ENCODE measurements around the gene MARCHF10. TPM values are rescaled to one million over a fixed set of nuclear protein-coding genes. Genes with fewer than 3 reads are reported as not detected.

MARCHF10 gene
- polyA plus RNA-seq, 3 donors = not detected

DNA sequence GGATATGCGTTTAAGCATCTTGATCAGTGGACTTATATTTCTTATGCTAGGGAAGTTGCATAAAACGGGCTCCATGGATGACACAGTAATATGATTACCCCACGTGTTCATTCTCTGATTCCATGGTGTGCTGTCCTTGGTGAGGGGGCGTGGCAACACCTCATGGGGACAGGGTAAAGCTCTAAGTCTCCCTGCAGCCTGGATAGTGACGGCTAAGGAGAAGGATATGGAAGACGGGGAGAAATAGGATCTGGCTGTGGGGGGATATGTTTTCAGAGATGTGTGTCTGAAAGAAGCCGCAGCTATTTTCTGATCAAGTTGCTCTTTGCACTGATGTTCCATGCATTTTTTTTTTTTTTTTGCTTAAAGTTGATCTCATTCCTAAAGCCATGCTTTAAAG lies 84.3 kb downstream of the MARCHF10 start:
- peaks cover 10% of the 10 kb centered on the region for H3K4me1 Mint-ChIP-seq
- H3K4me3 Mint-ChIP-seq = no peak overlapping the region
- Histone ChIP-seq H3K4me2 (replicated peaks; ENCODE audit: extremely low read depth, low read length, poor library complexity, severe bottlenecking) (no peak overlapping the region), H3K4me3 (replicated peaks in 1 of 3; ENCODE audit: low read depth in 2 of 3, low read length in 3 of 3) (no peak overlapping the region), H3K9ac (ENCODE audit: insufficient read depth, low read length, poor library complexity, severe bottlenecking) (no peak overlapping the region), H2AFZ (ENCODE audit: insufficient read depth, low read depth, low read length, poor library complexity, severe bottlenecking) (no peak overlapping the region), H3K27me3 (ENCODE audit: control insufficient read depth in 2 of 2, insufficient read depth in 2 of 2, low read length in 2 of 2) (peaks cover 0 to 2% of the 10 kb centered on the region in 2 donors), H3K36me3 (replicated peaks in 1 of 2; ENCODE audit: control insufficient read depth in 1 of 2, insufficient read depth in 2 of 2, low read length in 2 of 2) (no peaks in the 10 kb centered on the region), H3K79me2 (ENCODE audit: insufficient read depth, low read length) (no peaks in the 10 kb centered on the region), H3K9me3 (replicated peaks in 1 of 2; ENCODE audit: control insufficient read depth in 1 of 2, insufficient read depth in 1 of 2, low read length in 2 of 2) (peaks cover 0 to 4% of the 10 kb centered on the region in 2 donors), H4K20me1 (ENCODE audit: insufficient read depth, low read length) (no peaks in the 10 kb centered on the region), H3K27ac (ENCODE audit: low read depth in 1 of 2, low read length in 2 of 2) (no peak overlapping the region), H3K4me1 (ENCODE audit: control insufficient read depth in 1 of 2, insufficient read depth in 2 of 2, low read length in 2 of 2) (peaks cover 5 to 7% of the 10 kb centered on the region in 2 donors)
- intact Hi-C loops (cut with micrococcal nuclease) = no loop called here
- H3K36me3 Mint-ChIP-seq = no peaks in the 10 kb centered on the region
- no peak for DNase-seq
- WGBS (ENCODE audit: insufficient coverage) = 93% methylated on average over 4 of the region's 7 CpGs
- H3K27me3 Mint-ChIP-seq (ENCODE audit: low read depth in 3 of 3) = peaks cover 17 to 28% (median 19%) of the 10 kb centered on the region in 3 donors
- H3K9me3 Mint-ChIP-seq = peaks cover 0 to 5% (median 0%) of the 10 kb centered on the region in 7 donors
- H3K27ac Mint-ChIP-seq = no peak overlapping the region
- TF ChIP-seq CTCF (IDR thresholded peaks at IDR 0.05) = no peak

DNA sequence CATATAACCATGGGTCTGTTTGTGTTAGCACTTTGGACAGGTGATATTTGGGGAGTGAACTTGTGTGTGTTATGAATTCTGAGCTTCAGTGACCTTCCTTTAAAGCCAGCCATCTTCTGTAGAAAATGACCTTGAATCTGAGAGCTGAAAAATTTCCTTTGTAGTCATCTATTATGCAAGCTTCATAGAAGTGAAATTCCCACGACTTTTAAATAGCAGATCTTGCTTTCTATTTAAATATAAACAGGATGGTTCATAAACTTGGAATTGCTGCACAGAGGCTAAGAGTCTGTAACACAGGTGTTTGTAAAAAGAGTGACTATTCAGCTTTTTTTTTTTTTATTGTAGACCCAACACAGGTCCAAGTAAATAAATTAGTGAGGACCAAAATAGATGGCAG lies 85.5 kb downstream of the MARCHF10 start:
- H3K27me3 Mint-ChIP-seq (ENCODE audit: low read depth in 3 of 3) = peaks cover 12 to 18% (median 18%) of the 10 kb centered on the region in 3 donors
- Histone ChIP-seq H4K20me1 (ENCODE audit: insufficient read depth, low read length) (no peaks in the 10 kb centered on the region), H2AFZ (ENCODE audit: insufficient read depth, low read depth, low read length, poor library complexity, severe bottlenecking) (no peak overlapping the region), H3K79me2 (ENCODE audit: insufficient read depth, low read length) (no peaks in the 10 kb centered on the region), H3K4me3 (replicated peaks in 1 of 3; ENCODE audit: low read depth in 2 of 3, low read length in 3 of 3) (no peak overlapping the region), H3K9me3 (replicated peaks in 1 of 2; ENCODE audit: control insufficient read depth in 1 of 2, insufficient read depth in 1 of 2, low read length in 2 of 2) (no peaks in the 10 kb centered on the region), H3K4me2 (replicated peaks; ENCODE audit: extremely low read depth, low read length, poor library complexity, severe bottlenecking) (no peak overlapping the region), H3K27me3 (ENCODE audit: control insufficient read depth in 2 of 2, insufficient read depth in 2 of 2, low read length in 2 of 2) (no peaks in the 10 kb centered on the region), H3K36me3 (replicated peaks in 1 of 2; ENCODE audit: control insufficient read depth in 1 of 2, insufficient read depth in 2 of 2, low read length in 2 of 2) (no peaks in the 10 kb centered on the region), H3K27ac (ENCODE audit: low read depth in 1 of 2, low read length in 2 of 2) (no peak overlapping the region), H3K9ac (ENCODE audit: insufficient read depth, low read length, poor library complexity, severe bottlenecking) (no peak overlapping the region), H3K4me1 (ENCODE audit: control insufficient read depth in 1 of 2, insufficient read depth in 2 of 2, low read length in 2 of 2) (peaks cover 5 to 7% of the 10 kb centered on the region in 2 donors)
- no peak for DNase-seq
- no CpG with 5 or more reads among the region's 1 CpG for WGBS (ENCODE audit: insufficient coverage)
- intact Hi-C loops (cut with micrococcal nuclease) = no loop called here
- H3K27ac Mint-ChIP-seq = no peak overlapping the region
- H3K4me3 Mint-ChIP-seq = no peak overlapping the region
- no peaks in the 10 kb centered on the region for H3K36me3 Mint-ChIP-seq
- peaks cover 10% of the 10 kb centered on the region for H3K4me1 Mint-ChIP-seq
- no peak for TF ChIP-seq CTCF (IDR thresholded peaks at IDR 0.05)
- H3K9me3 Mint-ChIP-seq = no peaks in the 10 kb centered on the region

All from CD14-positive monocyte (primary cell).